ENCODE measurements around the gene BECN2.

The BECN2 gene

DNA sequence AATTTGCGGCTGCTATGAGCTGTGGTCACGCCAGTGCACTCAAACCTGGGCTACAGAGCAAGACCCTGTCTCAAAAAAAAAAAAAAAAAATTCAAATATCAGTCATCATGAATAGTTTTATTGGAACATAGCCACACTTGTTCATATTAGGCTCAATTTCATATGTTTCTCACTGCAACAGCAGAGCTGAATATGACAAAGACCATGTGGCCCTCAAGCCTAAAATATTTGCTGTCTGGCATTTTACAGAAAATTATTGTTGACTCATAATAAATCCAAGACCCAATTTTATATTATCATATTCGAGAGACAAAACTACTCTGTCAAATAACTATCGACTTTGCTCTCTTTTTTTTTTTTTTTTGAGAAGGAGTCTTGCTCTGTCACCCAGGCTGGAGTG is 11.0 kb downstream of the BECN2 start:
- H2AFZ ChIP-seq (ENCODE audit: low read length) = no peak overlapping the region
- H3K4me3 ChIP-seq (ENCODE audit: low read length, poor library complexity, severe bottlenecking) = no peak overlapping the region
- no peaks in the 10 kb centered on the region for H3F3A ChIP-seq (ENCODE audit: low read depth)
- H3K4me2 ChIP-seq (ENCODE audit: low read depth, low read length, poor library complexity, severe bottlenecking) = no peak overlapping the region
- TF ChIP-seq EZH2phosphoT487 (IDR thresholded peaks at IDR 0.05; ENCODE audit: borderline replicate concordance) (no peak), CTCF (conservative IDR thresholded peaks at IDR 0.05; ENCODE audit: low read length) (no peak)
- no peaks in the 10 kb centered on the region for H3K36me3 ChIP-seq (ENCODE audit: insufficient read depth, low read length)
- no peaks in the 10 kb centered on the region for H3K79me2 ChIP-seq (ENCODE audit: insufficient read depth, low read length)
- no peaks in the 10 kb centered on the region for H3K9me2 ChIP-seq (replicated peaks; ENCODE audit: low read depth, low read length)
- H3K4me1 ChIP-seq (ENCODE audit: insufficient read depth, low read length, poor library complexity, severe bottlenecking) = no peaks in the 10 kb centered on the region
- 0 out of 2 replicates have a peak, but pooled peaks cover 2% of the 10 kb centered on the region for H3K9me3 ChIP-seq (ENCODE audit: insufficient read depth, low read depth, low read length)
- no peaks in the 10 kb centered on the region for H3K27me3 ChIP-seq (ENCODE audit: insufficient read depth, low read length, poor library complexity, severe bottlenecking)
- H3K9ac ChIP-seq (ENCODE audit: low read depth, low read length, poor library complexity, severe bottlenecking) = no peak overlapping the region
- no peaks in the 10 kb centered on the region for H4K20me1 ChIP-seq (ENCODE audit: insufficient read depth, low read length, poor library complexity, severe bottlenecking)

- Histone ChIP-seq H3K79me2 (ENCODE audit: insufficient read depth, low read length) (no peaks in the 10 kb centered on the region), H3K4me2 (ENCODE audit: low read depth, low read length, poor library complexity, severe bottlenecking) (no peak overlapping the region), H4K20me1 (ENCODE audit: insufficient read depth, low read length, poor library complexity, severe bottlenecking) (no peaks in the 10 kb centered on the region), H3K9me2 (replicated peaks; ENCODE audit: low read depth, low read length) (no peaks in the 10 kb centered on the region), H3K4me3 (ENCODE audit: low read length, poor library complexity, severe bottlenecking) (no peak overlapping the region), H2AFZ (ENCODE audit: low read length) (no peak overlapping the region), H3K36me3 (ENCODE audit: insufficient read depth, low read length) (no peaks in the 10 kb centered on the region), H3K4me1 (ENCODE audit: insufficient read depth, low read length, poor library complexity, severe bottlenecking) (no peaks in the 10 kb centered on the region), H3F3A (ENCODE audit: low read depth) (no peaks in the 10 kb centered on the region), H3K9ac (ENCODE audit: low read depth, low read length, poor library complexity, severe bottlenecking) (no peak overlapping the region), H3K9me3 (ENCODE audit: insufficient read depth, low read depth, low read length) (no peaks in the 10 kb centered on the region), H3K27me3 (ENCODE audit: insufficient read depth, low read length, poor library complexity, severe bottlenecking) (no peaks in the 10 kb centered on the region)
- TF ChIP-seq EZH2phosphoT487 (IDR thresholded peaks at IDR 0.05; ENCODE audit: borderline replicate concordance) (no peak), CTCF (conservative IDR thresholded peaks at IDR 0.05; ENCODE audit: low read length) (no peak)
Measured at GRCh38 chr1:241972703-241973369, 15.3 kb downstream of the BECN2 start.

- Histone ChIP-seq H3K9me3 (ENCODE audit: insufficient read depth, low read depth, low read length) (no peaks in the 10 kb centered on the region), H3K9ac (ENCODE audit: low read depth, low read length, poor library complexity, severe bottlenecking) (no peak overlapping the region), H2AFZ (ENCODE audit: low read length) (no peak overlapping the region), H4K20me1 (ENCODE audit: insufficient read depth, low read length, poor library complexity, severe bottlenecking) (no peaks in the 10 kb centered on the region), H3K9me2 (replicated peaks; ENCODE audit: low read depth, low read length) (no peaks in the 10 kb centered on the region), H3K79me2 (ENCODE audit: insufficient read depth, low read length) (no peaks in the 10 kb centered on the region), H3F3A (ENCODE audit: low read depth) (no peaks in the 10 kb centered on the region), H3K4me2 (ENCODE audit: low read depth, low read length, poor library complexity, severe bottlenecking) (no peak overlapping the region), H3K36me3 (ENCODE audit: insufficient read depth, low read length) (no peaks in the 10 kb centered on the region), H3K4me3 (ENCODE audit: low read length, poor library complexity, severe bottlenecking) (no peak overlapping the region), H3K27me3 (ENCODE audit: insufficient read depth, low read length, poor library complexity, severe bottlenecking) (no peaks in the 10 kb centered on the region), H3K4me1 (ENCODE audit: insufficient read depth, low read length, poor library complexity, severe bottlenecking) (no peaks in the 10 kb centered on the region)
- TF ChIP-seq EZH2phosphoT487 (IDR thresholded peaks at IDR 0.05; ENCODE audit: borderline replicate concordance) (no peak), CTCF (conservative IDR thresholded peaks at IDR 0.05; ENCODE audit: low read length) (no peak)
Measured at GRCh38 chr1:241976229-241976628, 18.7 kb downstream of the BECN2 start.
